ENCODE results near the gene E2F6. TPM values are rescaled to one million over a fixed set of nuclear protein-coding genes. Genes with fewer than 3 reads are reported as not detected.

Gene E2F6
- total and polyA plus RNA-seq, 2 of the 13 experiments (the other 11 are each of a cell fraction or from before 2014, with no cell fraction given) = 27.3 to 36.0 TPM

GRCh38 chr2:11422901-11423435 lies 43.0 kb downstream of the E2F6 start (continued):
- TF ChIP-seq, protein P1, sequence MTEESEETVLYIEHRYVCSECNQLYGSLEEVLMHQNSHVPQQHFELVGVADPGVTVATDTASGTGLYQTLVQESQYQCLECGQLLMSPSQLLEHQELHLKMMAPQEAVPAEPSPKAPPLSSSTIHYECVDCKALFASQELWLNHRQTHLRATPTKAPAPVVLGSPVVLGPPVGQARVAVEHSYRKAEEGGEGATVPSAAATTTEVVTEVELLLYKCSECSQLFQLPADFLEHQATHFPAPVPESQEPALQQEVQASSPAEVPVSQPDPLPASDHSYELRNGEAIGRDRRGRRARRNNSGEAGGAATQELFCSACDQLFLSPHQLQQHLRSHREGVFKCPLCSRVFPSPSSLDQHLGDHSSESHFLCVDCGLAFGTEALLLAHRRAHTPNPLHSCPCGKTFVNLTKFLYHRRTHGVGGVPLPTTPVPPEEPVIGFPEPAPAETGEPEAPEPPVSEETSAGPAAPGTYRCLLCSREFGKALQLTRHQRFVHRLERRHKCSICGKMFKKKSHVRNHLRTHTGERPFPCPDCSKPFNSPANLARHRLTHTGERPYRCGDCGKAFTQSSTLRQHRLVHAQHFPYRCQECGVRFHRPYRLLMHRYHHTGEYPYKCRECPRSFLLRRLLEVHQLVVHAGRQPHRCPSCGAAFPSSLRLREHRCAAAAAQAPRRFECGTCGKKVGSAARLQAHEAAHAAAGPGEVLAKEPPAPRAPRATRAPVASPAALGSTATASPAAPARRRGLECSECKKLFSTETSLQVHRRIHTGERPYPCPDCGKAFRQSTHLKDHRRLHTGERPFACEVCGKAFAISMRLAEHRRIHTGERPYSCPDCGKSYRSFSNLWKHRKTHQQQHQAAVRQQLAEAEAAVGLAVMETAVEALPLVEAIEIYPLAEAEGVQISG (CRISPR knock-in tag; IDR thresholded peaks at IDR 0.05) = peak; percentile 67
- no peak for TF ChIP-seq KLF12 (CRISPR knock-in tag; IDR thresholded peaks at IDR 0.05; ENCODE audit: borderline replicate concordance)
- TF ChIP-seq ZBTB42 (CRISPR knock-in tag; IDR thresholded peaks at IDR 0.05) = no peak
- TF ChIP-seq ZNF713 (CRISPR knock-in tag; IDR thresholded peaks at IDR 0.05) = no peak
- no peak for TF ChIP-seq ZNF790 (CRISPR knock-in tag; IDR thresholded peaks at IDR 0.05; ENCODE audit: borderline replicate concordance)
- no peak for TF ChIP-seq KMT2B (CRISPR knock-in tag; IDR thresholded peaks at IDR 0.05)
- no peak for TF ChIP-seq STAT5B (CRISPR knock-in tag; IDR thresholded peaks at IDR 0.05)
- TF ChIP-seq, protein P2, sequence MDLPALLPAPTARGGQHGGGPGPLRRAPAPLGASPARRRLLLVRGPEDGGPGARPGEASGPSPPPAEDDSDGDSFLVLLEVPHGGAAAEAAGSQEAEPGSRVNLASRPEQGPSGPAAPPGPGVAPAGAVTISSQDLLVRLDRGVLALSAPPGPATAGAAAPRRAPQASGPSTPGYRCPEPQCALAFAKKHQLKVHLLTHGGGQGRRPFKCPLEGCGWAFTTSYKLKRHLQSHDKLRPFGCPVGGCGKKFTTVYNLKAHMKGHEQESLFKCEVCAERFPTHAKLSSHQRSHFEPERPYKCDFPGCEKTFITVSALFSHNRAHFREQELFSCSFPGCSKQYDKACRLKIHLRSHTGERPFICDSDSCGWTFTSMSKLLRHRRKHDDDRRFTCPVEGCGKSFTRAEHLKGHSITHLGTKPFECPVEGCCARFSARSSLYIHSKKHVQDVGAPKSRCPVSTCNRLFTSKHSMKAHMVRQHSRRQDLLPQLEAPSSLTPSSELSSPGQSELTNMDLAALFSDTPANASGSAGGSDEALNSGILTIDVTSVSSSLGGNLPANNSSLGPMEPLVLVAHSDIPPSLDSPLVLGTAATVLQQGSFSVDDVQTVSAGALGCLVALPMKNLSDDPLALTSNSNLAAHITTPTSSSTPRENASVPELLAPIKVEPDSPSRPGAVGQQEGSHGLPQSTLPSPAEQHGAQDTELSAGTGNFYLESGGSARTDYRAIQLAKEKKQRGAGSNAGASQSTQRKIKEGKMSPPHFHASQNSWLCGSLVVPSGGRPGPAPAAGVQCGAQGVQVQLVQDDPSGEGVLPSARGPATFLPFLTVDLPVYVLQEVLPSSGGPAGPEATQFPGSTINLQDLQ (CRISPR knock-in tag; IDR thresholded peaks at IDR 0.05) = no peak
- TF ChIP-seq ZNF160 (CRISPR knock-in tag; IDR thresholded peaks at IDR 0.05) = no peak

Measured in HepG2 (cell line).